GM19099 (cell line): ENCODE measurements around the gene NOTCH1.

Source experiments
- POLR2A ChIP-seq: IDR thresholded peaks from 3 replicates; pipeline ENCODE4 v1.6.1; 2011; ENCODE audit warnings: low read depth; ENCODE audit not compliant: insufficient read length; ENCODE audit errors: extremely low read depth

NOTCH1 gene

GRCh38 chr9:136557036-136557435, 11.2 kb upstream of the NOTCH1 start:
- TF ChIP-seq POLR2A = no peak

DNA sequence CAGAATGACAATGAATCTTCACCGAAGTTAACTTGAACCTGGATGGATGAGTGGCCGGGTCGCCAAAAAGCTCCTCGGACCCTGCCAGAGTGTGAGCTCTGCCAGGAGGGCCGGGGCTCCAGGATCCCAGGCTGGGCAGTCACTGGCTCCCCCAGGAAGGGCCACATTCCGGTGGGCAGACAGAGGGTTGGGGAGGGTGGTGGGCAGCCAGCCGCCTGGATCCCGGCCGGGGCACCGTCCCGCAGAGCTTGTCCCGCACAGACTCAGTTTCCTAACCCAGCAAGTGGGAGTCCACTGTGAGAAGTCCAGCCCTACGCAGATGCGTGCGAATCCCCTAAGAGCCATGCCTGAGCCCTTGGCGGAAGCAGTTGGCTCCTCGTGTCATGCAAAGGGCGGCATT, 10.3 kb upstream of the NOTCH1 start:
- TF ChIP-seq POLR2A = no peak

GRCh38 chr9:136554870-136555269, 9.0 kb upstream of the NOTCH1 start:
- no peak for TF ChIP-seq POLR2A

GRCh38 chr9:136553581-136553980, 7.7 kb upstream of the NOTCH1 start:
- no peak for TF ChIP-seq POLR2A

DNA sequence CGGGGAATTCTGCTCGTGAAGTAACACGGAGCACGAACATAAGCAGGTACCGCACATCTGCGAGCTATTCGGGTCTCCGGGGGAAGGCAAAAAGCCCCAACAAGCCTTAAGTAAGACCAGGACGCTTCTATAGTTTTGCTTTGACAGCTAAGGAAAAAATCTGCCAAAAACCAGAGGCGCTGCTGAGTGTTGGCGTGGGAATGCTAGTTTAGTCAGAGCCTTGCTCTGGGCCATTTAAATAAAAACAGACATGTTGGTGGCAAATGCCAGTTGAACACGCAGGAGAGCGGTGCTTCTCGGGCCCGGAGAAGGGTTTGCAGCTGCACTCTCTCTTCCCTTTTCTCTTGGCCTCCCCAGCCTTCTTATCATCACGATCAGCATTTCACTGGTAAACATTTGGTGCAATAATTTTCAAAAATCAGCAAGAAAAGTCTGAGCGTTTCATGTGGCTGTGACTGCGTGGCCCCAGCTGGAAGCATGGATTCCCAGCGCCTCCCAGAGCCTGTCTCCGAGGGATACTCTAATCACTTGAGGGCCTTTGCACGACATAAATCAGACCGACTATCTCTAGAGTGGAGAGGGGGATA, 6.4 kb upstream of the NOTCH1 start:
- TF ChIP-seq POLR2A = no peak

DNA sequence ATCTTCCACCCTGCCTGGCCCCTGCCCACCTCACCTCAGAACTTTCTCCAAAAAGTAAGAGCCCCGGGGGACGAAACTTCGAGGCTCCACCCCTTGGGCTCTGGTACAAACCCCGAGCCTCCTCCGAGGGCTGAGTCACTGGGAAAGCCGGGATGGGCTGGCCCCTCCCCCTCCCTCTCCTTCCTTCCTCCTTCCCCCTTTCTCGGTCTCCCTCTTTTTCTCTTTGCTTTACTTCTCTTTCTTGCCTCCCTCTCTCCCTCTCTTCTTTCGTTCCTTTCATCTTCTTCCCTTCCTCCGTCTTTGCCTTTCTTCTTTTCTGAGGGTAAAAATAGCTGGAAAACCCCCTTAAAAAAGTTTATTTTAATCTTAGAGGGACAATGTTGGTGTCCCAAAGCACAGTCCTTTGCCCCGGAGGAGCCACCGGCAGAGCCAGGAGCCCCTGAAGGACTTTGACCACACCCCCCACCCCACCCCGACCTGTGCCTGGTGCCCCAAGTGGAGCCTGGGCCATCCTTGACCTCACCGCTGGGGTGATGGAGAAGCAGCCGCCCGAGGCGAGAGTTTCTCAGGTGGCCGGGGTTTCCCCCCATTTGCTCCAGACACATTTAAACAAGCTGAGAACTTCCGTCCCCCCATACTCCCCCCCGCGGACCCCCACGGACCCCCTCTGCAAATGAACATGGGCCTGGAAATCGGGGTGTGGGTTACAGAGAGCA, 5.7 kb upstream of the NOTCH1 start:
- TF ChIP-seq POLR2A = no peak

DNA sequence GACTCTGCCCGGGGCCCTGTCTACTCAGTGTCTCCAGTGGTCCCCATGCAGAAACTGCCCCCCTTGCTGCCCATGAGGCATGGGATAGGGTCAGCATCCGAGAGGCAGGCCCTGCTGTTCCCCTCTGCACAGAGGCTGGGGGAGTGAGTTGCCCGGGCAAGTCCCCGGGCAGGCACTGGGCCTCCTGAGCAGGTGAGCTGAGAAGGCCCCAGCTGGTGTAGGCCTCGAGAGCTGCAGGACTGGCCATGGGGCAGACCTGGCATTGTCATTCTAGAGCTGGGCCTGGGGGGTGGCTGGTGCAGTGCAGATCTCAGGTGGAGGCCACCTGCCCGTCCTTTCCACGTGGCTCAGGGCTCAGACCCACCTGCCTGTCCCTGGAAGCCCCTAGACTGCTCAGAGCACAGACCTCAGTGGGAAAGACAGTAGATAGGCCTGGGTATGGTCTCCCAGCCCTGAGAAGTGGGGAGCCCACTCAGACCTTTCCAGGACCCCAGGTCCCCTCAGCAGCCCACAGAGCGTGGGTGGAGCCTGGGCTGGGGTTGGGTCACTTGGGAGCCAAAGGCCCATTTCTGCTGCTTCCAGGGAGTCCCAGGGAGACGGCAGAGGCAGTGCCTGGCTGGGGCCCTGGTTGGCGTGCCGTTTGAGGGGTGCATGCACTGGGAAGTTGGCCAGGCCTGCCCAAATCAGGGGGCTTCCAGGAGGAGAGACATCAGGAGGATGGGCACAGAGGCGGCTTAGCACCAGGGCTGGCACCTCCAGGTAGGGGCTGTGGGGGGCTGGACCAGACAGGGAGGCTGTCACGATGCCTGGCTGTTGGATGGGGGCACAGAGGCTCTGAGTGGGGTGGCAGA, 4.8 kb upstream of the NOTCH1 start:
- no peak for TF ChIP-seq POLR2A

- TF ChIP-seq POLR2A = no peak
These were observed 3.4 kb upstream of the NOTCH1 start for GRCh38 chr9:136549010-136549980.

DNA sequence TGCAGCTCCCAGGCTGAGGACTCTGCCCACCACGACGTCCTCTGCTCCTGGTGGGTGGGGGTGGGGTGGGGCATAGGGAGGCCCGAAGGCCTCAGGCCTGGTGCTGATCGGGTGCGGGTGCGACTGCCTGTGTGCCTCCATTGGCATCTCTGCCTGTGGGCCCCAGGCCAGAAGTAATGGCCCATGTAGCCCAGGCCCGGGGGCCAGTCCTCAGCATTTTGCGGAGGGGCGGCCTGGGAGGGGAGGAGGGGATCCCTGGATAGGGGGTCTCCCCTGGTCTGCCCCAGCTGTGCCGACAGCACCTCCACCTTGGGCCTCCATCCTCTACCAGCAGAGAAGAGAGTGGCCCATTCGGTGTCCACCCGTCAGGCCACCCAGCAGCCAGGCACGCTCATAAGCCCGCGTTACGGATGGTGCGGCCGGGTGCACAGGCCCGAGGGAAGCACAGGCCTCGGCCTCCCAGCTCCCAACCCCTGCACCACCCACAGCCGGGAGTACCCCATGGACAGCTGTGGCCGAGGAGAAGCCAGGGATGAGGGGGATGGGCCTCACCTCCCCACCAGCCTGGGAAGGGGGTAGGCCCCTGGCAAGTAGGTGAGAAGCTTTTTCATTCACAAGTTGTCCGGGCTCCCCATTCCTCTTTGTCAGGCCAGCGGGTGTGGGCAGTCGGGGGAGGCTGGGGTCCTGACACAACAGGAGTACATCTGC, 1.8 kb upstream of the NOTCH1 start:
- TF ChIP-seq POLR2A = no peak

- TF ChIP-seq POLR2A = no peak
These were observed 1.1 kb upstream of the NOTCH1 start for GRCh38 chr9:136546697-136547501.

GRCh38 chr9:136545692-136545964, 220 bp downstream of the NOTCH1 start:
- TF ChIP-seq POLR2A = no peak

- TF ChIP-seq POLR2A = no peak
These were observed 720 bp downstream of the NOTCH1 start for GRCh38 chr9:136544964-136545691.

- TF ChIP-seq POLR2A = no peak
These were observed 1.3 kb downstream of the NOTCH1 start for GRCh38 chr9:136544548-136544963.

DNA sequence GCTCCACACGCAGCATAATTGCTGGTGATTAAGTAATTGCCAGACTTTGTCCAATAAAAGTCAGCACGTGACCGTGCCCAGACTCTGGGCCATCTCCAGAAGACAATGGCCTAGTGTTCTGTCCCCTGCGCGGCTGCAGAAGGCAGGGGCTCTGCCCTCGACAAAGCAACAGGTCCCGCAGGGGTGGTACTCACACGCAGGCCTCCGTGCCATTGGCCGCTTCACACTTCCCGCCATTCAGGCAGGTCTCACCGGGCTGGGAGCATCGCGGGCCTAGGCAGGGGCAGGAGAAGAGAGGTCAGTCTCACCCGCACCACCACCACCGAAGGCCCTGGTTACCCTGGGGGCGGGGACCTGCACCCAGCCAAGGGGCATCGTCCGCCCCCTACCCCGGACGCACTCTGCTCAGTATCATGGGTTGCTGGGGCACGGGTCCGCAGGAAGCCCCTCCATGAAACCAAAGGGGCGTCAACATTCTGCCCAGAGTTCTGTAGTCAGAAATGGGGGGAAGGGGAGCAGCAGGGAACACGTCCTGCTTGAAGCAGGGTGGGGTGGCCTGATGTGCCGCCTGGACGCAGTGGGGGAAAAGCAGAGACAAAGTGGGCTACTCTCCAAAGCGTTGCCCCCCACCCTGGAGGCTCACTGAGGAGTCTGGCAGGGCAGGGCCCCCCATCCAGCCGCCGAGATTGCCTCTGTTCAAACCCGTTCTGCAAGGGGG, 1.9 kb downstream of the NOTCH1 start:
- TF ChIP-seq POLR2A = no peak
